Kidney (tissue), 14 donors: ENCODE data around the gene ESR2. TPM values are rescaled to one million over a fixed set of nuclear protein-coding genes. Genes with fewer than 3 reads are reported as not detected.
"Not testable (repeated sequence)": the region's sequence is repeated elsewhere in the genome, so short reads cannot be mapped to it uniquely, and the experiment has no call there.

ENCODE experiments used
- DNase-seq, 5 donors: peaks; one replicate each; pipeline ENCODE4 v3.0.0-alpha.2; 2013 to 2020
- FAIRE-seq: peaks from 2 replicates; lab custom pipeline; 2012; peaks lifted over from hg19 to GRCh38; lab: Jason Lieb, UNC
- H3K27ac ChIP-seq, 2 donors: one replicate each; pipeline ENCODE4 v1.7.0; 2013; ENCODE audit warnings: low read depth in 2 of 2, low read length in 2 of 2, inconsistent platforms in 1 of 2
- H3K27me3 ChIP-seq: one replicate; pipeline ENCODE4 v1.7.1; 2013; ENCODE audit warnings: low read length, inconsistent platforms; ENCODE audit not compliant: control insufficient read depth, insufficient read depth
- H3K36me3 ChIP-seq, 3 donors: one replicate each; pipeline versions ENCODE4 v1.7.0 to v1.7.1; 2013; ENCODE audit warnings: low read length in 3 of 3, control low read depth in 1 of 3, inconsistent platforms in 1 of 3; ENCODE audit not compliant: insufficient read depth in 3 of 3, control insufficient read depth in 2 of 3
- H3K4me1 ChIP-seq, 3 donors: one replicate each; pipeline versions ENCODE4 v1.7.0 to v1.7.1; 2013; ENCODE audit warnings: low read length in 3 of 3, inconsistent platforms in 1 of 3, low read depth in 1 of 3; ENCODE audit not compliant: control insufficient read depth in 2 of 3, insufficient read depth in 2 of 3
- H3K4me3 ChIP-seq, 3 donors: one replicate each; pipeline versions ENCODE4 v1.7.0 to v1.8.1; 2013; ENCODE audit warnings: low read length in 3 of 3, control low read depth in 1 of 3, inconsistent platforms in 1 of 3
- H3K9ac ChIP-seq, 3 donors: one replicate each; pipeline versions ENCODE4 v1.7.0 to v1.7.1; 2013; ENCODE audit warnings: low read length in 3 of 3, control low read depth in 1 of 3, inconsistent platforms in 1 of 3
- H3K9me3 ChIP-seq, 3 donors: one replicate each; pipeline versions ENCODE4 v1.7.0 to v1.7.1; 2013; ENCODE audit warnings: low read length in 3 of 3, control low read depth in 1 of 3, inconsistent platforms in 1 of 3; ENCODE audit not compliant: control insufficient read depth in 2 of 3, insufficient read depth in 1 of 3
- intact Hi-C: fragments of 100-400 bp; cut with DNase I; formaldehyde crosslinking; loops from one replicate; pipeline ENCODE4 v1.11.1; 2022
- polyA plus RNA-seq: library from polyadenylated mRNA; stranded (reverse); fragments of 350-450 nt; fragmentation: Illumina TruSeq; extraction: RNeasy Lipid Tissue Mini Kit (QIAGEN cat#74804); gene quantifications from one replicate; pipeline ENCODE4 v1.2.3, GENCODE V29; 2014; ENCODE audit warnings: low read depth, low replicate concordance; ENCODE audit not compliant: insufficient read depth
- total RNA-seq: library from RNA; stranded (reverse); fragmentation: NEBNext Ultra II Directional; extraction: Animal tissue kit (Norgen Biotek cat#: 25700); gene quantifications from one replicate; pipeline ENCODE4 v1.2.1, GENCODE V29; 2021
- TF ChIP-seq, protein P1 (sequence below): IDR thresholded peaks from 3 replicates; pipeline ENCODE4 v1.5.1; 2012; ENCODE audit warnings: mild to moderate bottlenecking, moderate library complexity, borderline replicate concordance; ENCODE audit not compliant: insufficient read depth; ENCODE audit errors: extremely low read depth
- donor health status: control.
- donor health status: control.
- donor health status: control.
- donor health status: control.
- donor health status: control.
- donor health status: DM: yes; HTN: yes; CAD: no.
- donor health status: Normal renal cell carcinoma (clear cell type).

ESR2 gene
- total and polyA plus RNA-seq, 2 donors from 2014 or later = 2.5 TPM; not detected in 1

DNA sequence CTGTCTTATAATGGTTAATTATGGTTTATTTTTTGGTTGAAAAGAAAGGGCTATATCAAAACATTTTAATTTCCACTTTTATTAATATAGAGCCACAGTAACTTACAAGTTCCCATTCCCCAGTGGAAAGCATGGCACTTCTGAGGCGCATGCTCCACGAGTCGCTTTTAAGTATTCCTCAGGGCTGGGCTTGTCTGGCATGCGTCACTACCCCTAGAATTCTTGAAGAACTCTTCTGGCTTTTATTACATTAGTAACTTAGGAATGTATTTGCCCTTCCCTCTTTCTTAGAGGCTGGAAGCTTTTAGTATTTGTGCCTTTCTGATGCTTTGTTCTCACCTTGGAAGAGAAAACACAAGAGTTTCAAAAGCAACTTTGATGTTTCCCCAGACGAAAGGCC, 81.1 kb downstream of the ESR2 start:
- H3K4me3 ChIP-seq = no peak overlapping the region
- peaks cover 2 to 96% (median 69%) of the 10 kb centered on the region in 3 donors for H3K36me3 ChIP-seq
- H3K9ac ChIP-seq = no peak overlapping the region
- DNase-seq (no peak), FAIRE-seq (no peak)
- no peaks in the 10 kb centered on the region for H3K9me3 ChIP-seq
- H3K27me3 ChIP-seq = no peaks in the 10 kb centered on the region
- TF ChIP-seq, protein P1, sequence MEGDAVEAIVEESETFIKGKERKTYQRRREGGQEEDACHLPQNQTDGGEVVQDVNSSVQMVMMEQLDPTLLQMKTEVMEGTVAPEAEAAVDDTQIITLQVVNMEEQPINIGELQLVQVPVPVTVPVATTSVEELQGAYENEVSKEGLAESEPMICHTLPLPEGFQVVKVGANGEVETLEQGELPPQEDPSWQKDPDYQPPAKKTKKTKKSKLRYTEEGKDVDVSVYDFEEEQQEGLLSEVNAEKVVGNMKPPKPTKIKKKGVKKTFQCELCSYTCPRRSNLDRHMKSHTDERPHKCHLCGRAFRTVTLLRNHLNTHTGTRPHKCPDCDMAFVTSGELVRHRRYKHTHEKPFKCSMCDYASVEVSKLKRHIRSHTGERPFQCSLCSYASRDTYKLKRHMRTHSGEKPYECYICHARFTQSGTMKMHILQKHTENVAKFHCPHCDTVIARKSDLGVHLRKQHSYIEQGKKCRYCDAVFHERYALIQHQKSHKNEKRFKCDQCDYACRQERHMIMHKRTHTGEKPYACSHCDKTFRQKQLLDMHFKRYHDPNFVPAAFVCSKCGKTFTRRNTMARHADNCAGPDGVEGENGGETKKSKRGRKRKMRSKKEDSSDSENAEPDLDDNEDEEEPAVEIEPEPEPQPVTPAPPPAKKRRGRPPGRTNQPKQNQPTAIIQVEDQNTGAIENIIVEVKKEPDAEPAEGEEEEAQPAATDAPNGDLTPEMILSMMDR = no peak
- H3K27ac ChIP-seq = no peak overlapping the region
- peaks cover 0 to 2% (median 0%) of the 10 kb centered on the region in 3 donors for H3K4me1 ChIP-seq
- intact Hi-C loops = no loop called here

DNA sequence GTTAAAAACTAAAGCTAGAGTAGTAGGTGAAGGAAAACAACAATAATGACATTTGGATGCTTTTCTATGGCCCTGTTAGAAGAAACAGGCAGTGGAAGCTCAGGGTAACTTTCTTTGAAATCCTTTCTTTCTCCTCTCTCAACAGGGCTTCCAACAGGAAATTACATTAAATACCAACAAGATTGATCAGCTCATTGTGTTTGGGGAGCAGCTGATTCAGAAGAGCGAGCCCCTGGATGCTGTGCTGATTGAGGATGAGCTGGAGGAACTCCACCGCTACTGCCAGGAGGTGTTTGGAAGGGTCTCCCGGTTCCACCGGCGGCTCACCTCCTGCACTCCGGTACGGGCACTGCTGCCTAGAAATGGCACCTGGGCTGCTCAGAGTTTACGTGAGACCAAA, 81.5 kb downstream of the ESR2 start:
- Histone ChIP-seq H3K9ac (no peak overlapping the region), H3K27me3 (no peaks in the 10 kb centered on the region), H3K27ac (no peak overlapping the region), H3K36me3 (peaks cover 2 to 97% (median 69%) of the 10 kb centered on the region in 3 donors), H3K9me3 (no peaks in the 10 kb centered on the region), H3K4me1 (no peaks in the 10 kb centered on the region), H3K4me3 (no peak overlapping the region)
- DNase-seq = no peak
- TF ChIP-seq, protein P1 = no peak
- FAIRE-seq = no peak
- intact Hi-C loops = no loop called here

DNA sequence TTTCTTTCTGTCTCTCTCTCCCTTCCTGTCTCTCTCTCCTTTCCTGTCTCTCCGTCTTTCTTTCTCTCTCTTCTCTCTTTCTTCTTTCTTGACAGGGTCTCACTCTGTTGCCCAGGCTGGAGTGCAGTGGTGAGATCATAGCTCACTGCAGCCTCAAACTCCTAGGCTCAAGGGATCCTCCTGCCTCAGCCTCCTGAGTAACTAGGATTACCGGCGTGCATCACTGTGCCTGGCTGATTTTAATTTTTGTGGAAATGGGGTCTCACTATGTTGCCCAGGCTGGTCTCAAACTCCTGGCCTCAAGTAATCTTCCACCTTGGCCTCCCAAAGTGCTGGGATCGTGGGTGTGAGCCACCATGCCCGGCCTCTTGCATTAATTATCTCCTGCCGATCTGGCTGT, 83.3 kb downstream of the ESR2 start:
- H3K36me3 ChIP-seq = peaks cover 2 to 81% (median 57%) of the 10 kb centered on the region in 3 donors
- intact Hi-C loops, FAIRE-seq: not testable (repeated sequence)

DNA sequence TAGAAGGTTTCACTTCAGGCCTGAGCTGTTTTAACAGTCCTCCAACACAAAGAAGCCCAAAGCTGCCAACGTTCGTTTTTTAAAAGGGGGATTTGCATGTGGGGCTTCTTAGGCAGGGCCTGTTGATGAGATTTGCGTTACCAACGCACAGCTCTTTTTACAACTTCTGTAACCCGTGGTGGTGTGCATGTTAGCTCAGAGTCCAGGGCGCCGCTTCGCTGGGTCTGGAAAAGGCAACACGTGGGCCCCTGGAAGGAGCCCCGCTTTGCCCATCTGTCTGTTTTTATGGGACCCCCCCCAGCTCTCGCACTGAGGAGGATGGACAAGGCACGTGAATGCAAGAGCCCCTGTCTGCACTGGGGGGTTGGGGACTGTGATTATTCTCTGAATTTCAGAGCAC, 84.0 kb downstream of the ESR2 start:
- TF ChIP-seq, protein P1 = no peak
- Histone ChIP-seq H3K9ac (no peak overlapping the region), H3K9me3 (no peaks in the 10 kb centered on the region), H3K4me1 (no peaks in the 10 kb centered on the region), H3K27me3 (no peaks in the 10 kb centered on the region), H3K27ac (no peak overlapping the region), H3K4me3 (no peak overlapping the region), H3K36me3 (peaks cover 0 to 74% (median 50%) of the 10 kb centered on the region in 3 donors)
- no peak for FAIRE-seq
- DNase-seq = peak in 3 of 5 donors; percentile 40 to 66 (median 55)
- intact Hi-C loops = no loop called here

More for the DNA sequence above, 83.3 kb downstream of the ESR2 start:
- not testable (repeated sequence) for H3K4me3 ChIP-seq, H3K9ac ChIP-seq, H3K9me3 ChIP-seq, DNase-seq, H3K27ac ChIP-seq, H3K4me1 ChIP-seq, H3K27me3 ChIP-seq
